OCI-LY1 (cell line): ENCODE results near the gene PIK3CA.

ENCODE experiments used
- CTCF ChIP-seq: fragments of 200-600 bp; sonication (generic), shearing (Covaris generic); IDR thresholded peaks from 2 replicates; pipeline ENCODE4 v1.5.1; 2017; ENCODE audit warnings: mild to moderate bottlenecking, antibody characterized with exemption, low read length, moderate library complexity, mixed read lengths
- EZH2 ChIP-seq: fragments of 200-600 bp; sonication (generic), shearing (Covaris generic); IDR thresholded peaks from 2 replicates; pipeline ENCODE4 v1.8.0; 2017; ENCODE audit warnings: borderline replicate concordance, mixed run types, mild to moderate bottlenecking, antibody characterized with exemption, low read length, moderate library complexity, mixed read lengths

DNA sequence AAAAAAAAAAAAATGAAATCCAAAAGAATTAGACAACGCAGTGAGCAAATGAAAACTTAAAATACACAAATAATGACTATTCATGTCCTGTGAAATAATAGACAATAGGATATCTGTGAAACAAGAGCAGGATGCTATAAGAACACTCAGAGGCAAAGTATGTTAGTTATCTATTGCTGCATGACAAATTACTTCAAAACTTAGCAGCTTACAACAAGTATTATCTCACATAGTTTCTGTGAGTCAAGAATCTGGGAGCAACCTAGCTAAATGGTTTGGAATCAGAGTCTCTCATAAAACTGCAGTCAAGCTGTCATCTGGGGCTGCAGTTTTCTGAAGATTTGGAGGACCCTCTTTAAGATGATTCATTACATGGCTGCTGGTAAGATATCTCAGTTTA is 40.1 kb upstream of the PIK3CA start:
- TF ChIP-seq CTCF (no peak), EZH2 (no peak)
